HG03565 (cell line): ENCODE results near the gene KIFAP3.
A peak's percentile ranks its signal among the peaks of the same experiment; 100 is the strongest.
"Not testable (repeated sequence)": the region's sequence is repeated elsewhere in the genome, so short reads cannot be mapped to it uniquely, and the experiment has no call there.

ENCODE experiments used
- ATAC-seq: cut with Tn5 transposase; IDR thresholded peaks from one replicate; pipeline ENCODE4 v1.9.1; 2021; ENCODE audit warnings: mild to moderate bottlenecking, moderate library complexity; ENCODE audit not compliant: unreplicated experiment

KIFAP3 gene

DNA sequence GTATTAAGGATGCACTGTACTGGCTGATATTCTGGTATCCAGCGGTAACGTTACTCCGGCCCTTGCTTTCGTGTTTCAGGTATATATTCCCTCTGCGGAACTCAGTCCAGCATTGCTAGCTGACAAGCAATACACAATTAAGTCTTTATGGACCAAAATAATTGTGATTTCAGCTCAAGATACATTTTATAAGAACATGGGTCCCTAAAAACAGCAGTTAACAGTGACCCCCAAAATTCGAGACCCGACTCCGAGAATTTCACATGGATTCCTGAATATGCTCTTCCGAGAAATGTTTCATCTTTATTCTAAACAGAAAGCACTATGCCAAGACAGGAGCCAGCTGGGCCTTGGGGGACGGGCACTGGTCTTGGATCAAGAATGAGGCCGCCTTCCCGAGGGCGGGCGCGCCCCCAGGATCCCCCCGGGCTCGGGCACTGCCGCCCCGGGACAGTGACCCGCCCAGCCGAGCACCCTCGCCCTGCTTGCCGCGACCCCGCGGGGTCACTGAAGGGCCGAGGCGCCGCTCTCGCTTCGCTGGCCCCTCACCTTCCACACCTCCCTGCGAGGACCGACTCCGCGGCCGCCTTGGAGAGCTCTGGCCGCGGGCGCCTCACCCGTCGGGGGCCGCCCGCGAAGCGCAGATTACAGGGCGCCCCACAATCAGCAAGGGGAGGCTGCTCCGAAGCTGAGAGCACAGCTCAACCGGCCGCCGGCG lies 181.4 kb downstream of the KIFAP3 start:
- peak; percentile 14 for ATAC-seq

DNA sequence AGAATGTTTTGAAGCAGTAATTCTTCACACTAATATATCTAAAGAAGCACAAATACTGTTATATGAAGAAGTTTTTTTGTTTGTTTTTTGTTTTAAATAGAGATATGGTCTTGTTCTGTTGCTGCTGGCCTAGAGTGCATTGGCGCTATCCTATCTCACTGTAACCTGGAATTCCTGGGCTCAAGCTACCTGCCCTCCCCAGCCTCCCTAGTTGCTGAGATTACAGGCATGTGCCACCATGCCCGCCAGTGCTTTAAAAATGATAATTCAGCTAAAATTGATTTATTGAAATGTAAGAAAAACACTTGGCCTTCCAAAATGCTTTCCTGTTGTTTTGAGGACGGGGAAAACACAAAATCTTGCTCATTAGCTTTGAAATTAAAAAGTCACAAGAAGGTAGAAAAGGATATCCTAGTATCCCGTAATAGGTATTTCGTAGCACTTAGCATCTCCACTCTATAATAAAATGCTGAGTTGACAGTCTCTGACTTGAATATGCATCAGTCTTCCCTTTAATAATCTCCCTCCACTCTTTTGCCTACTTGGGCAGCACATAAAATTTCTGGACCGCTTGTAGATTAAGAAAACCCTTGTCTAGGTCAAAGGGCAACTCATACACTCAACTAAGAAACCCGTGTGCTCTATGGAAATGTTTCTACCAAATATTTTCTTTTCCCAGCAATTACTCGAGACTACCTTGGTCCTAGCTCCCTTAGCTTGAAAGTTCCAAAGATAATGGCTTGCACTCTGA lies 182.1 kb downstream of the KIFAP3 start:
- no peak for ATAC-seq

DNA sequence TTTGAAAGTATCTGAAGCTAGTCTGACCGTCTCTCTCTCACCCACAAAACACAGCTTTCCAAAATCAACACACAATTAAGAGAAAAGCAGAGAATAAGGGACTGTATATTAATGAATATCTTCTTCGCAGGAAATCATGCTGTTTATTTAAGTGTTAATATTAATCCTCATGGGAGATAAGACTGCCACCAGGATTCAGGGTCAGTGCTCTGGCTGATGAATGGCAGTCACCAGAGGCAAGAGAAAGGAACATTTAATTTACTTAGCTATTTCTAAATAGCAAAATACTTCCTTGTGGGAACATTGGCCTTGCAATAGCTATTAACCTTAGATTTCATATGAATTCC lies 183.0 kb downstream of the KIFAP3 start:
- no peak for ATAC-seq

DNA sequence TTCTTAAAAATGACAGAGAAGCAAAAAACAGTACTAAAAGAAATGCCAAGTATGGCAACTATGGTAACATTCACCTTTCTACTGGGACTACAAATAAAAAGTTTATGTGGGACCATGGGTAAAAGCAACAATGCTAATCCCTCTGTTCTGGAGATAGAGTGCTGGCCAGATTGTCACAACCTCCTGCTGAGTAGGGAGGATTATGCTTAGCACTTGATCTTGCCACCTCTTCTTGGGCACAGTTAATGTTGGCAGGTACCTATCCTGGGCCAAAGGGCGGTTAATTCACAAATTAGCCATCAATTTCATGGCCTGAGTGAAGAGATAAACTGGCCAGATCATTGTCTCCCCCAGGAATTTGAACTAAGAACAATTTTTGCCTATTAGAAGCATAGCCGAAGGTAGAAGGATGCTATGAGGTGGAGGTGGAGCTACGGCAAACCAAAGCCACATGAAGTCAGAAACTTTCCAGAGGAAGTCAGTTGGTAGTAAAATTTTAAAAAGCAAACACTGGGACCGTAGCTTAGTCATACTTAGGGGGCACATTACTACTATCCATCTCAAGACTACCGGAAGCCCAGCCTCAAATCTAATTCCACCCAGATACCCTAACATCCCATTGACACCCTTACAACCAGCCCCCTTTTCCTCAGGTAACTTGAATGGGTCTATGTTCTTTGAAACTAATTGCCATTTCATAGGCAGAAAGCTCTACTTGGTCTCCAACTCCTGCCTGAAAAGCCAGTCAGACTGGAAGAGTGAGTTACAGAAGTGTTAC lies 183.5 kb downstream of the KIFAP3 start:
- ATAC-seq = no peak

DNA sequence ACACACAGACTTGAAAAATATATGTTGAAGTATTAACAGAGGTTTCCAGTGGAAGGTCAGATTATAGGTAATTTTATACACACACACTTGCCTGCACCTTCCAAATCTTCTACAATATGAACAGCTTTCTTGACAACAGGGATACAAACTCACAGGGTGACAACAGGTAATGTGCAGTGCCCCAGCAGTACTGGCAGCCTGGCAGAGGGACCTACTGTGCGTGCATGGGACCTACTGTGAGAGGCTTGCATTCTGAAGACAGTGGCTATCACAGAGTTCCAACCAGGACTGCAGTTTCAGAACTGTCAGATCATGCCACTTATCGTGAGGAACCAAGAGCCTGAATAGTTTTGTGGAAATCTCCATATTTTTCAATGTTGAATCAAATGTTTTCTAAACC lies 184.6 kb downstream of the KIFAP3 start:
- no peak for ATAC-seq

DNA sequence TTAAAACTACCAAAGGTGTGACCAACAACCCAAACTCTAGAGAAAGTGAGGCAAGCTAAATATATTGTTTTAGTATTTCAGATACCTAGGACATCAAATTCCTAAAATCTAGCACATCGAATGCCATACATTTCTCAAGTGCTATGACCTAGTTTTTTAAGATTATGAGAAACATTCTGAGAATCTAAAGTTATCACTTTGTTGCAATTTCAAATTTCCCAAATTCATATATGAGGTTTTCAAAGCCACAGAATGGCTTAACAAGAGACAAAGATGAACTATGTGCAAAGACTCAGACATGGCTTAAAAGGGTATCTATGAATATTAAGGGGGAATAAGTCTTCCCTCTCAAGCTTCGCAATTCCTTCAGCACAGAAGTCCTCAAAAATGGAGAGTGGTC lies 187.6 kb downstream of the KIFAP3 start:
- ATAC-seq = no peak

DNA sequence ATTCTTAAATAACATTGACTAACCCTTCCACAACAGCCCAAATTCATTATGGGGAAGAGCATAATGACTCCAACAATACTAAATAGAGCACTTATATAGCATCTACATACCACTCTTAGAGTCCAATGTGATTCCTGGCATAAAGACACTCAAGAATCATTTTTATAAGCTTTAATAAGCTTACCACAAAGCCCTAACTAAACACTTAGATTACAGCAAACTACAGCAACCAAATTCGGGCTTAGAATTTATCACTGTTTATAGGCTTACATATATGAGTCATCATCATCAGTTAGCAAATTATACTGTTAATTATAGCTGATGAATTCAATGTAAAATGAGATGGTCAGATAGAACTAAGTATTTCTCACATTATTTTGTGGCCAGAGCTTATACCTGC lies 188.1 kb downstream of the KIFAP3 start:
- ATAC-seq = no peak

DNA sequence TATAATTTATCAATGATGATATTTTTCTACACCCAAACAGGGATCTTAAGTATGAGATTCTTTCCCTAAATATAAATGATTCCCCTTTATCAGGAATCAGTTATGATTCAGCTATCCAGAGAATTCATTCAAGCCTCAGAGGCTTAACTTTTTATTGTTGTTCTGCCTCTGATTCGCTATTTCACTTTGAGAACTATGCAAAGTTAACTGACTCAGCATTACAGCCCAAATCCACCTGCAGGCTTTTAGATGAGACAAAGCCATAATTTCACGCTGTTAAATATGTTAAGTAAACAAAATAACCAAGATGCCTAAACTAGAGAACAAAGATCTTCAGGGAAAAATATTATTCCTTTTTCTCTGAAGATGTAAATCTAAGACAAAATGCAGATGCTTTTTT lies 189.3 kb downstream of the KIFAP3 start:
- ATAC-seq = no peak

DNA sequence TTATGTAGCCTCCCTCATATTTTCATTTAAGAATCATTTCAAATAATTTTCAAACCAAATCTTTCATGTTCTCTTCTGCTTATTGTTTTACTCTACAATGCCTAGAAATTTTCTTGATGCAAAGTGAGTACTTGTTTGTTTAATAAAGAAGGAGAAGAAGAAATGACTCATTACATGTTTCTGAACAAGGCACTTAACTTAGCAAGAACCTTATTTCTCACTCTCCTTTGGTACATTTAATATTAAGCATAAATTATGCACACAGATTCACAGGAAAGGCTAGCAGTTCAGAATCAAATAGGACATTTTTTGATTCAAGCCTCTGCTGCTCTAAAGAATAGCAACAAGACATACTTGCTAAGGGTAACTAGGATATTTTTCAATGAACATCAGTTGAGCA lies 189.9 kb downstream of the KIFAP3 start:
- ATAC-seq = no peak

DNA sequence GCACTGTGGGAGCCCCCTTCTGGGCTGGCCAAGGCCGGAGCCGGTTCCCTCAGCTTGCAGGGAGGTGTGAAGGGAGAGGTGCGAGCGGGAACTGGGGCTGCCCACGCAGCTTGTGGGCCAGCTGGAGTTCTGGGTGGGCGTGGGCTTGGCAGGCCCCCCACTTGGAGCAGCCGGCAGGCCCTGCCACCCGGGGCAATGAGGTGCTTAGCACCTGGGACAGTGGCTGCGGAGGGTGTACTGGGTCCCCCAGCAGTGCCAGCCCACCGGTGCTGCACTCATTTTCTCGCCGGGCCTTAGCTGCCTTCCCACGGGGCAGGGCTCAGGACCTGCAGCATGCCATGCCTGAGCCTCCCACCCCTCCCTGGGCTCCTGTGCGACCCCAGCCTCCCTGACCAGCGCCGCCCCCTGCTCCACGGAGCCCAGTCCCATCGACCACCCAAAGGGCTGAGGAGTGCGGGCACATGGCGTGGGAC lies 192.4 kb downstream of the KIFAP3 start:
- ATAC-seq = no peak

DNA sequence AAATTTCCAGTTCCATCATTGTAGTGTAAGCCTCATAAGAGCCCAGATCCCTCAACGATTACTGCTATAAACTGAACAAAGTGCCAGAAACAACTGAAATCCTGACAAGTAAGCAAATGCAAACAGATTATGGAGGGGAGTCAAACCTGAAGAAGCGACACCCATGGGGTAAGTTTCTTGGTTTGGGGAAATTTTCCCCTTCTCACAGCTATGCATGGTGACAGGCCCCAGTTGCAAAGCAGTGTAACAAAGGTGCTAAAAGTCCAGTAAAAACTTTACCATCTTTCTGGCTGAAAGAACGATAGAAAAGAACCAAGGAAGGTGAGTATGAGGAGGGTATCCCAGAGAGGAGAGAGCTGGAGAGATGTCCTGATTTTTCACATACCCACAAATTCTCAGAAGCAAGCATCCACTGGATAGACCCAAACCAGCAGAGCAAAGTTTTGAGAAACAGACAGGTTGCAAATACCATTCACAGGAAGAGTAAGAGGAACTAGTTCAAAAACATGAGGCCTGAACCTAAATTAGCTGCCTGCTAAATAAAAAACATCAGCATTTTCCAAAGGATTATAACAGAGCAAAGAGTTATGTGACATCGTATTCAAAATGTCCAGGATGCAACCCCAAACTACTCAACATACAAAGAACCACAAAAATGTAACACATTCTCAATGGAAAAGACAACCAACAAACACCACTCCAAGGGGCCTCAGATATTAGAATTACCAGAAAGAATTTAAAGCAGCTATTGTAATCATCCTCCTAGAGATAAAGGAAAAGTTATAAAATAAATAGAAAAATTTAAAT lies 195.3 kb downstream of the KIFAP3 start:
- ATAC-seq = no peak

DNA sequence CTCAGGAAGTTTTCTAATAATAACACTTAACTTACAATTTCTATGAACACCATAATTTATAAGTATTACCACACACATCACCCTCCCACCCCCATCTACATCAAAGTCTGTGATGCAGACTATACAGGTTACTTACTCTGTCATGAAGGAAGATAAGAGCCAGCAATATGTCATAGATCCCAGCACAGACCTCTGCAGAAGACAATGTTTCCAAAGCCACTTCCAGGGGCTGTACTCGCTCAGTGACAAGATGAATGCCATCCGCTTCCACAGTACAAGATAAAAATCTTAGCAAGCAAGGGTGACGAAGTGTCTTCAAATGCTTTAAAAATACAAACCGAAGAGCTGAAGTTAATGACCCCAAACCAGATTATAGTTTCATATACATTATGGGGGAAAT lies 196.0 kb downstream of the KIFAP3 start:
- no peak for ATAC-seq

DNA sequence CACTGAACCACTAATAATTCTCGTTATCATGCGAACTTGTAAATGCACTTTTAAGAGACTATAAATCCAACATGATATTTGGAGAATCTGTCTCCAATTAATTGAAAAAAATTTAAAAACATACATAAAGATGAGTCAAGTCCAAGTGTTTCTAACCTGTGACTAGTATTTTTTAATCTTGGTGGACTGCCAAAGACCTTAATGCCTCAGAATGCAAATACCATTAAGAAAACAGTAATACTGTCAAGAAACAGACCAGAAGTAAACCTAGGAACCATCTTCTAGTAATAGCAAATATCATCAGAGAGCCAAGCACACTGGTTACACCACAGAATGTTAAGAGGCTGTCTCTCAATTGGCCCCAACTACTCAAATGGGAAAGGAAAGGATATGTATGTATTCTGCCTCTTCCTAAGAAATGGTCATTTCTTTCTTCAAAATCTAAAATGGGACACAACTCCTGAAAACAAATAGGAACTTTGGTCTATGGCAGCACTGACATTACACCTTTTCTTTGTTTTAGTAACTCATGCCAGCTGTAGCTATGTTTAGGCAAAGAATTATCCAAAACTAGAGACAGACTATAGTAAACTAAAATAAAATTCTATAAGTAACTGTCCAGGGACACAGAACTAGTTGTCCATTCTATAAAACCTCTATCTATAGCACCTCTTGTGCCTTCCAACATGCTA lies 196.5 kb downstream of the KIFAP3 start:
- ATAC-seq = no peak

DNA sequence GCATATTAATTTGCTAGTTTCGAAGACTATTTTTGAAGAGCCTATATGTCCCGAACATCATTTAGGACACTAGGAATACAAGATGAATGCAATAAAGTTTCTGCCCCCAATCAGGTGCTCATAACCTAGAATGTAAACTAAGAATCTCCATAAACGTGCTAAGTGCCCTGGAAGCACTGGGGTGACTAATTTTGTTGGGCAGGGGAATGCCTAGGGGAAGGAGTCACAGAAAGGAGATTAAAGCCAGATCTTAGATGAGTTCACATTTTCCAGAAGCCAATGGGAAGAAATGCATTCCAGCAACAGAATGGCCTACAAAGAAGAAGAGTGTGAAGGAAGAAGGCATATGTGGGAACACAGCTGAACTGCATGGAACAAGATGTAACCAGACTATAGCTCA lies 200.3 kb downstream of the KIFAP3 start:
- ATAC-seq = no peak

DNA sequence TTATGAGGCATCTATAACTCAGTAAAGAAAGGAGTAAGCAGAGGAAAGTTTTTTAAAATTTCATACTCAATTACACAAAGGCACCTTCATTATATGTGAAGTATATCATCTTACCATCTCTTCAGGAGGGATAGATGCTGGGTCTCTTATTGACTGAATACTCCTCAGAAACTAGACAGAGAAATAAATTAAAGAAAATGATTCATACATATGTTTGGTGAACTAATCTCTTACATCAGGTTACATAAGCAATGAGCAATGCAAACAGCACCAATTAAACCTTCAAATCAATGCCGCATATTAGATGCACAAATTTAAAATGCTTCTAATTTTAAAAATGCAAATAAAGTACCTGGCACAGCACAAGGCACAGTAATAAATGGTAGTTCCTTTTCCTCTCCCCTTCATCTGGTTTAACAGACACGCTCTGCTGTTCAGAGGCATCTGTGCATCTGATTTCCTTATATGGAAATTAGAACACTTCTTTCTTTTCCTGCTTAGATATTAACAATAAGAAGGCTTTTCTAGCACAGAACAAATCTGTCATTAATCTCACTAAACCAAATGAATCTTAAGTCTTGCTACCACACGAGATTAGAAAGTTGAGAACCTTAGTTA lies 200.8 kb downstream of the KIFAP3 start:
- ATAC-seq = no peak

DNA sequence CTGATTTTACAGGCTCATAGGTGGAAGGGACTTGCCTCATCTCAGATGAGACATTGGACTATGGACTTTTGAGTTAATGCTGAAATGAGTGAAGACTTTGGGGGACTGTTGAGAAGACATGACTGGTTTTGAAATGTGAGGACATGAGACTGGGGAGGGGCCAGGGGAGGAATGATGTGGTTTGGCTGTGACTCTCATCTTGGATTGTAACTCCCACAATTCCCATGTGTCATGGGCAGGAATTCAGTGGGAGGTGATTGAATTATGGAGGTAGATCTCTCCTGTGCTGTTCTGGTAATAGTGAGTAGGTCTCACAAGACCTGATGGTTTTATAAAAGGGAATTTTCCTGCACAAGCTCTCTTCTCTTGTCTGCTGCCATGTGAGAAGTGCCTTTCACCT lies 201.6 kb downstream of the KIFAP3 start:
- no peak for ATAC-seq

DNA sequence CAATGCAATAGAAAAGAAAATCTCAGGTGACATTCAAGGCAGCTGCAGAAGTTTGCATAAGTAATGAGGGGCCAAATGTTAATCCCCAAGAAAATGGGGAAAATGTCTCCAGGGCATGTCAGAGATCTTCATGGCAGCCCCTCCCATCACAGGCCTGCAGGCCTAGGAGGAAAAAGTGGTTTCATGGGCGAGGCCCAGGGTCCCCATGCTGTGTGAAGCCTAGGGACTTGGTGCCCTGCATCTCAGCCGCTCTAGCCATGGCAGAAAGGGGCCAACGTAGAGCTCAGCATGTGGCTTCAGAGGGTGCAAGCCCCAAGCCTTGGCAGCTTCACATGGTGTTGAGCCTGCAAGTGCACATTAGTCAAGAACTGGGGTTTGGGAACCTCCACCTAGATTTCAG lies 202.5 kb downstream of the KIFAP3 start:
- not testable (repeated sequence) for ATAC-seq
